Hepatocyte (in vitro differentiated cells): ENCODE measurements around the gene NMNAT2.

ENCODE experiments used
- CTCF ChIP-seq: fragments of 200-600 bp; sonication (generic); IDR thresholded peaks from 2 replicates; pipeline ENCODE4 v1.5.1; 2016; ENCODE audit warnings: antibody characterized with exemption, mild to moderate bottlenecking; ENCODE audit not compliant: poor library complexity
- EZH2 ChIP-seq: fragments of 200-600 bp; sonication (generic); IDR thresholded peaks from 2 replicates; pipeline ENCODE4 v1.6.1; 2016; ENCODE audit warnings: antibody characterized with exemption, mild to moderate bottlenecking, borderline replicate concordance

GRCh38 chr1:183407474-183407873, 10.7 kb downstream of the NMNAT2 start:
- TF ChIP-seq CTCF: no peak
- TF ChIP-seq EZH2: no peak
